ENCODE data around the gene TNS3. TPM values are rescaled to one million over a fixed set of nuclear protein-coding genes. Genes with fewer than 3 reads are reported as not detected.

Gene TNS3
- total RNA-seq, 1 experiment from 2014 or later: 533 TPM

GRCh38 chr7:47404010-47404409, 177.9 kb downstream of the TNS3 start:
- no peak overlapping the region for H3K4me3 ChIP-seq (ENCODE audit: low read depth in 2 of 2, low read length in 2 of 2)
- no peak for ATAC-seq

GRCh38 chr7:47402941-47403866, 178.7 kb downstream of the TNS3 start:
- H3K4me1 ChIP-seq (ENCODE audit: control insufficient read depth, insufficient read depth, low read length): peaks cover 56% of the 10 kb centered on the region
- peak; percentile 19; the same call in 1 of the 2 replicates for TF ChIP-seq POLR2AphosphoS5 (IDR thresholded peaks at IDR 0.05; ENCODE audit: low read depth, low read length)
- TF ChIP-seq, protein P1, sequence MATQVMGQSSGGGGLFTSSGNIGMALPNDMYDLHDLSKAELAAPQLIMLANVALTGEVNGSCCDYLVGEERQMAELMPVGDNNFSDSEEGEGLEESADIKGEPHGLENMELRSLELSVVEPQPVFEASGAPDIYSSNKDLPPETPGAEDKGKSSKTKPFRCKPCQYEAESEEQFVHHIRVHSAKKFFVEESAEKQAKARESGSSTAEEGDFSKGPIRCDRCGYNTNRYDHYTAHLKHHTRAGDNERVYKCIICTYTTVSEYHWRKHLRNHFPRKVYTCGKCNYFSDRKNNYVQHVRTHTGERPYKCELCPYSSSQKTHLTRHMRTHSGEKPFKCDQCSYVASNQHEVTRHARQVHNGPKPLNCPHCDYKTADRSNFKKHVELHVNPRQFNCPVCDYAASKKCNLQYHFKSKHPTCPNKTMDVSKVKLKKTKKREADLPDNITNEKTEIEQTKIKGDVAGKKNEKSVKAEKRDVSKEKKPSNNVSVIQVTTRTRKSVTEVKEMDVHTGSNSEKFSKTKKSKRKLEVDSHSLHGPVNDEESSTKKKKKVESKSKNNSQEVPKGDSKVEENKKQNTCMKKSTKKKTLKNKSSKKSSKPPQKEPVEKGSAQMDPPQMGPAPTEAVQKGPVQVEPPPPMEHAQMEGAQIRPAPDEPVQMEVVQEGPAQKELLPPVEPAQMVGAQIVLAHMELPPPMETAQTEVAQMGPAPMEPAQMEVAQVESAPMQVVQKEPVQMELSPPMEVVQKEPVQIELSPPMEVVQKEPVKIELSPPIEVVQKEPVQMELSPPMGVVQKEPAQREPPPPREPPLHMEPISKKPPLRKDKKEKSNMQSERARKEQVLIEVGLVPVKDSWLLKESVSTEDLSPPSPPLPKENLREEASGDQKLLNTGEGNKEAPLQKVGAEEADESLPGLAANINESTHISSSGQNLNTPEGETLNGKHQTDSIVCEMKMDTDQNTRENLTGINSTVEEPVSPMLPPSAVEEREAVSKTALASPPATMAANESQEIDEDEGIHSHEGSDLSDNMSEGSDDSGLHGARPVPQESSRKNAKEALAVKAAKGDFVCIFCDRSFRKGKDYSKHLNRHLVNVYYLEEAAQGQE (IDR thresholded peaks at IDR 0.05; ENCODE audit: insufficient read depth in 1 of 2, low read depth in 2 of 2, low read length in 1 of 2): no peak
- POLR2A ChIA-PET: no interaction called here
- in situ Hi-C loops (cut with HindIII; ENCODE audit: low pct_unique_long_range_greater_than_20kb, low sequenced_read_pairs): no loop called here
- peak; percentile 5; the same call in 1 of the 2 replicates for ATAC-seq
- TSS peak; percentile 12 for BruUV-seq (replicated peaks)
- H3K27me3 ChIP-seq (ENCODE audit: control insufficient read depth, insufficient read depth, low read length): no peaks in the 10 kb centered on the region
- H3K27ac ChIP-seq (ENCODE audit: low read length): peak overlapping the region; percentile 19; the same call in 1 of the 2 replicates
- H3K4me3 ChIP-seq (ENCODE audit: low read depth in 2 of 2, low read length in 2 of 2): no peak overlapping the region
- CTCF ChIA-PET: no interaction called here
- H3K36me3 ChIP-seq (ENCODE audit: control insufficient read depth, insufficient read depth, low read length): peaks cover 42% of the 10 kb centered on the region
- no peak for DNase-seq (ENCODE audit: low read depth, low spot score)
- intact Hi-C loops (cut with micrococcal nuclease; ENCODE audit: unreplicated experiment): no loop called here
- H3K9me3 ChIP-seq (ENCODE audit: control insufficient read depth, insufficient read depth, low read depth, low read length): no peaks in the 10 kb centered on the region

More at GRCh38 chr7:47404010-47404409, 177.9 kb downstream of the TNS3 start:
- in situ Hi-C loops (cut with HindIII; ENCODE audit: low pct_unique_long_range_greater_than_20kb, low sequenced_read_pairs) (no loop called here), intact Hi-C loops (cut with micrococcal nuclease; ENCODE audit: unreplicated experiment) (no loop called here)
- no TSS peak for BruUV-seq (replicated peaks)
- no peak for DNase-seq (ENCODE audit: low read depth, low spot score)
- Histone ChIP-seq H3K27ac (ENCODE audit: low read length) (no peak overlapping the region), H3K4me1 (ENCODE audit: control insufficient read depth, insufficient read depth, low read length) (peaks cover 60% of the 10 kb centered on the region), H3K36me3 (ENCODE audit: control insufficient read depth, insufficient read depth, low read length) (peaks cover 42% of the 10 kb centered on the region), H3K9me3 (ENCODE audit: control insufficient read depth, insufficient read depth, low read depth, low read length) (no peaks in the 10 kb centered on the region), H3K27me3 (ENCODE audit: control insufficient read depth, insufficient read depth, low read length) (no peaks in the 10 kb centered on the region)
- CTCF ChIA-PET: interaction anchor here (0.6 kb wide), 1 partner anchor 310 kb away, joined by 3 read pairs; no protein-coding TSS in a partner anchor
- TF ChIP-seq POLR2AphosphoS5 (IDR thresholded peaks at IDR 0.05; ENCODE audit: low read depth, low read length) (no peak), CTCF (IDR thresholded peaks at IDR 0.05) (no peak), TCF7L2 (IDR thresholded peaks at IDR 0.05; ENCODE audit: low read depth, low read length) (no peak), SIN3A (IDR thresholded peaks at IDR 0.05; ENCODE audit: borderline replicate concordance, insufficient read depth, low read depth, low read length) (no peak)
- TF ChIP-seq, protein P1 (IDR thresholded peaks at IDR 0.05; ENCODE audit: insufficient read depth in 1 of 2, low read depth in 2 of 2, low read length in 1 of 2): no peak
- POLR2A ChIA-PET: no interaction called here
